Type B pancreatic cell (in vitro differentiated cells): ENCODE data around the gene THAP3. TPM values are rescaled to one million over a fixed set of nuclear protein-coding genes. Genes with fewer than 3 reads are reported as not detected.
A peak's percentile ranks its signal among the peaks of the same experiment; 100 is the strongest.

Experiments used
- DNase-seq: peaks from one replicate; pipeline ENCODE4 v3.0.0; 2021; ENCODE audit warnings: mixed read lengths; ENCODE audit not compliant: unreplicated experiment; ENCODE audit errors: extremely low spot score
- H3K27ac Mint-ChIP-seq: 2 replicates; pipeline ENCODE4 v1.8.0; 2021; ENCODE audit warnings: mild to moderate bottlenecking, mixed read lengths
- H3K27me3 Mint-ChIP-seq: 2 replicates; pipeline ENCODE4 v1.8.0; 2021; ENCODE audit warnings: mixed read lengths
- H3K36me3 Mint-ChIP-seq: 2 replicates; pipeline ENCODE4 v1.8.0; 2021; ENCODE audit warnings: mixed read lengths
- H3K4me1 Mint-ChIP-seq: one replicate; pipeline ENCODE4 v1.8.0; 2021; ENCODE audit warnings: mixed read lengths; ENCODE audit not compliant: unreplicated experiment
- H3K4me3 Mint-ChIP-seq: 2 replicates; pipeline ENCODE4 v1.8.0; 2021; ENCODE audit warnings: mild to moderate bottlenecking, mixed read lengths
- H3K9me3 Mint-ChIP-seq: 2 replicates; pipeline ENCODE4 v1.8.0; 2021; ENCODE audit warnings: mixed read lengths
- total RNA-seq: library from RNA; stranded (reverse); gene quantifications from 2 replicates; pipeline ENCODE4 v1.2.1, GENCODE V29; 2021; ENCODE audit warnings: low replicate concordance
- TF ChIP-seq, protein P1 (sequence below): fragments of 200-600 bp; sonication (generic); conservative IDR thresholded peaks from 2 replicates; pipeline ENCODE4 v1.5.0; 2021; ENCODE audit warnings: antibody characterized with exemption, mild to moderate bottlenecking

The THAP3 gene
- total RNA-seq, 1 donor from 2014 or later: 21.6 TPM

DNA sequence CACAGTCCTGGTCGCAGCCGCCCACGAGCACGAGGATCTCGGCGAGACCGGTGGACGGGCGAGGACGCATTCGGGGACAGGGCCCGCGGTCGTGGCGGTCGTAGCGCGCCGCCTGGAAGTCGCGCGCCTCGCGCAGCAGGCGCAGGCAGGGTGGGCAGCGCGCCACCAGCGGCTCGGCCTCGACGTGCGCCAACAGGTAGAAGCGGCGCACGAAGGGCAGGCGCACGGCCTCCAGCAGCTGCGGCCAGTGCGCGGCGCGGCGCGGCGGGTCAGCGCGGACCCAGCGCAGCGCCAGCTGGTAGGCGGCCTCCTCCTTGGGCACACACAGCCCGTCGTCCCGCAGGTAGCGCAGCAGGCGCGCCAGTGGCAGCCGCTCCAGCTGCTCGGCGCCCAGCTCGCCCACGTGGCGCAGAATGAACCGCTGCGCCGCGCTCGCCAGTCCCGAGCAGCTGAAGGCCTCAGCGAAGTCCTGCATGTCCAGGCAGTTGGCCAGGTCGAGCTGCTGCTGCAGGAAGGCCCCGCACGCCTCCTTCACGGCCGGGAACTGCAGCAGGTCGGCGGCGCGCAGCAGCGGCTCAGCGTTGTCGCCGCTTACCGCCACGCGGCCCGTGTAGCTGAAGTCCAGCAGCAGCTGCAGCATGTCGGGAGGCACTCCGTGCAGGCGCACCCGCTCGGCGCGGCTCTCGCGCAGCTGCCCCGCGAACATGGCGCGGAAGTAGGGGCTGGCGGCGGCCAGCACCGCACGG is 22.6 kb upstream of the THAP3 start:
- Mint-ChIP-seq H3K4me1 (peaks cover 19% of the 10 kb centered on the region), H3K27ac (peak overlapping the region; percentile 72), H3K9me3 (no peaks in the 10 kb centered on the region), H3K4me3 (peak overlapping the region; percentile 94), H3K36me3 (no peaks in the 10 kb centered on the region), H3K27me3 (peaks cover 8% of the 10 kb centered on the region)
- no peak for DNase-seq
- TF ChIP-seq, protein P1, sequence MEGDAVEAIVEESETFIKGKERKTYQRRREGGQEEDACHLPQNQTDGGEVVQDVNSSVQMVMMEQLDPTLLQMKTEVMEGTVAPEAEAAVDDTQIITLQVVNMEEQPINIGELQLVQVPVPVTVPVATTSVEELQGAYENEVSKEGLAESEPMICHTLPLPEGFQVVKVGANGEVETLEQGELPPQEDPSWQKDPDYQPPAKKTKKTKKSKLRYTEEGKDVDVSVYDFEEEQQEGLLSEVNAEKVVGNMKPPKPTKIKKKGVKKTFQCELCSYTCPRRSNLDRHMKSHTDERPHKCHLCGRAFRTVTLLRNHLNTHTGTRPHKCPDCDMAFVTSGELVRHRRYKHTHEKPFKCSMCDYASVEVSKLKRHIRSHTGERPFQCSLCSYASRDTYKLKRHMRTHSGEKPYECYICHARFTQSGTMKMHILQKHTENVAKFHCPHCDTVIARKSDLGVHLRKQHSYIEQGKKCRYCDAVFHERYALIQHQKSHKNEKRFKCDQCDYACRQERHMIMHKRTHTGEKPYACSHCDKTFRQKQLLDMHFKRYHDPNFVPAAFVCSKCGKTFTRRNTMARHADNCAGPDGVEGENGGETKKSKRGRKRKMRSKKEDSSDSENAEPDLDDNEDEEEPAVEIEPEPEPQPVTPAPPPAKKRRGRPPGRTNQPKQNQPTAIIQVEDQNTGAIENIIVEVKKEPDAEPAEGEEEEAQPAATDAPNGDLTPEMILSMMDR: peak; percentile 14

DNA sequence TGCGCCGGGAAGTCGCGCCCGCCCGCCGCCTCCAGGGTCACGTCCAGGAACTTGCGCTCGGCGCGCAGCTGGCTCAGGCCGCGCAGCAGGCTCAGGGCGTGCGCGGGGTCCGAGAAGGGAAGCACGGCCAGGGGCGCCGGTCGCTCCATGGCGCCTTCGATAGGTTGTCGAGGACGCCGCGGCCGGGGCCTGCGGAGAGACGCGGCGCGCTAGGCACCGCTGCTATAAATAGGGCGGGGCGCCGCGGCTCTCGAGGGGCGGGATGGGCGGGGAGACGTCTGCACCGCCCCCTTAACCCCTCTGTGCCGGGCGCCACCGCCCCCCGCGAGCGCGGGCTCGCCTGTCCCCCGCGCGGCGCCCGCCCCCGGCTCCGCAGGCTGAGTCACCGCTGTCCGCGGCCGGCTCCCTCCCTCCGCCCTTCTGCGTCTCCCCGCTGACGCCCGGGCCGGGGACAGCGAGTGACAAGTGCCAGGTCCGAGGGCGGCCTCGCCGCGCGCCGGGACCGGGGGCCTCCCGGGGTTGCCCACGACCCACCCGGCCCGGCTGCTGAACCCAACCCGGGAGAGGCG is 21.9 kb upstream of the THAP3 start, which contains the start of gene KLHL21:
Gene KLHL21 (minus strand): TSS at position 201 of the 569 bp plus-strand sequence. CDS start 52 bp downstream, at position 149.
- H3K4me1 Mint-ChIP-seq: peaks cover 19% of the 10 kb centered on the region
- H3K36me3 Mint-ChIP-seq: no peaks in the 10 kb centered on the region
- TF ChIP-seq, protein P1: no peak
- no peaks in the 10 kb centered on the region for H3K9me3 Mint-ChIP-seq
- peak; percentile 85 for DNase-seq
- peak within 1 kb of the TSS; percentile 97 for H3K27ac Mint-ChIP-seq
- H3K27me3 Mint-ChIP-seq: peaks cover 8% of the 10 kb centered on the region
- peak within 1 kb of the TSS; percentile 94 for H3K4me3 Mint-ChIP-seq

DNA sequence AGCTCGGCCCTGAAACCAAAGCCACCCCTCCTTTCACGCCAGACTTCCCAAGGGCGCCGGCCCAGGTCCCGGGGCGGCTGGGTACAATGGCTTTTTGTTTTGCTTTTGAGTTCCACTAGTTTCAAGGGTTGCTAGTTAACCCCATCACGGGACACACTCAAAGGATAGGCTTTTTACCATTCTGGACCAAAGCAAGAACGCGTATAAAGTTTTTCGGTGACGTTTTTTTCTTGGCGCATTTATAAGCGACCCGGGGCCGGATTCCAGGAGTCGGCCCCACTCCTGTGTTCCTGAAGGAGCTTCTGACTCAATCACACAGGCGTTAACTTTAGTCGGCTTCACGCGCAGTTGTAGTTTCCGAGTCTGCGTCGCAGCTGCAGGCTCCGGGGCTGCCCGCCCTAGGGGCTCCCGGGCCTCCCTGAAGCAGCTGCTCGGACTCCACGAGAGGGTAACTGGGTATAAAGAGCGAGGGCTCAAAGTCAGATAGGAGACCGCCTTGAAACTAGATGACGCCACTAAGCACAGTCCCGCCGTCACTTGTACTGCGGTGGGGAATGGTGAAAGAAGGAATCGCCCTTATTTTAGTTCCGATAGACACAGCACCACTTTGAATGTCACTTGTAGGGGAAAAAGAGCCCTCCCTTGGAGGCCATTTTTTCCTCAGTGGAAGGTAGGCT is 21.3 kb upstream of the THAP3 start:
- Mint-ChIP-seq H3K4me3 (peak overlapping the region; percentile 85), H3K4me1 (peaks cover 19% of the 10 kb centered on the region), H3K9me3 (no peaks in the 10 kb centered on the region), H3K27me3 (peaks cover 8% of the 10 kb centered on the region), H3K36me3 (no peaks in the 10 kb centered on the region), H3K27ac (peak overlapping the region; percentile 97)
- DNase-seq: no peak
- TF ChIP-seq, protein P1: no peak

DNA sequence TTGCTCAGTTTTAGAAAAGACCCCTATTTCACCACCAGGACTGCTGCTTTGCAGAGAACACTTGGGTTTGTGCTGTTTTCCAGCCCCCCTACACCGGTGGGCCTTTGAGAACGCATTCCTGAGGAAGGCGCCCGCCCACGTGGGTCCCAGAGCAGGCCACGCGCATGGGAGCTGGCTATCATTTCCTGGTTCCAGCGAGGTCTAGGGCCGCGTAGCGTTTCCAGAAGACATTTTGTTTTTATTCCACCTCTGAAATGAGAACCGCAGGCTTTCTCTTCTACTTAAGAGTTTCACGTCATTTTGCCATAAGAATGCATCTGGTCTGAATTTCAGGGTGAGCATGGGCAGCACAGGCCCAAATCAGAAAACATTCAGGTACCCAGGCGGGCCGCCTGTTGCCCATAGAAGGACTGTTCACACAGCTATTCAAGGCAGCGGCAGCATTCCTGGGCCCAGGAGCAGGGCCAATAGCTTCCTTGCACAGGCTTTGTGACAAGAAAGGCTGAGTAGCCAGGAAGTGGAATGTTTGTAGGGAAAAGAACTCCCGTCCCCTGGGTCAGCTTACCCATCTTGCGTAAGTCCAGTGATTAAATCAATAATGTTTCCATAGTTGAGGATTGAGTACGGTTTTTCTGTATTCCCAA is 20.6 kb upstream of the THAP3 start:
- H3K27me3 Mint-ChIP-seq: peaks cover 8% of the 10 kb centered on the region

More for the DNA sequence above, 20.6 kb upstream of the THAP3 start:
- H3K27ac Mint-ChIP-seq: peak overlapping the region; percentile 97
- DNase-seq: no peak
- H3K36me3 Mint-ChIP-seq: no peaks in the 10 kb centered on the region
- peaks cover 19% of the 10 kb centered on the region for H3K4me1 Mint-ChIP-seq
- TF ChIP-seq, protein P1: peak; percentile 65
- peak overlapping the region; percentile 85 for H3K4me3 Mint-ChIP-seq
- no peaks in the 10 kb centered on the region for H3K9me3 Mint-ChIP-seq
